ENCODE measurements around the gene CXCL1. TPM values are rescaled to one million over a fixed set of nuclear protein-coding genes. Genes with fewer than 3 reads are reported as not detected.

Gene CXCL1
- total and polyA plus RNA-seq, 4 donors, result 1.6 to 4.6 (median 2.4) TPM; not detected in 1

DNA sequence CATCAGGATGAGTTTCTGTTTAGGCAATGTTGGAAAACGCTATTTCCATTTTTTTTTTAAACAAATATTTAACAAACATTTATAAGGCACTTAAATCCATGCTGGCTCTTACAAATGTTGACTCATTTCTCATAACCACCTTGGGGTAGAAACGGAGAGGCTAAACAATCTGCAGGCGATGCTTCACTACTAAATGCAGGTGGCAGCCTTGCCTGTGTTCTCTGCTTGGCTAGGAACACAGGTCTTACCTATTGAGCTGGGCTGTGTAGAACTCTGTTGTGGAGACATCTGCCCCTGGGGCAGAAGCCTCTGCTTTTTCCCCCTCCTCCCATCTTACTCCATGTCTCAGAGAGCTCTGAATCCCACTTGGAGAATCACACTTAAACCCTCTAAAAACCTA, 1.4 kb upstream of the CXCL1 start:
- Histone ChIP-seq H3K9me3 (ENCODE audit: control insufficient read depth, low read length) (no peaks in the 10 kb centered on the region), H3K27me3 (ENCODE audit: control insufficient read depth in 1 of 2, insufficient read depth in 2 of 2, low read length in 1 of 2) (peaks cover 0 to 3% of the 10 kb centered on the region in 2 donors), H3K4me3 (ENCODE audit: low read length in 2 of 2) (no peak overlapping the region), H3K36me3 (ENCODE audit: control insufficient read depth in 1 of 2, insufficient read depth in 2 of 2, low read length in 1 of 2) (no peaks in the 10 kb centered on the region), H3K4me1 (ENCODE audit: control insufficient read depth in 1 of 2, insufficient read depth in 2 of 2, low read length in 2 of 2) (no peaks in the 10 kb centered on the region), H3K27ac (ENCODE audit: low read depth in 1 of 2, low read length in 2 of 2) (no peak overlapping the region)
- ATAC-seq (ENCODE audit: low FRiP score) (no peak), DNase-seq (no peak)
- intact Hi-C loops (cut with DNase I), result no loop called here
- WGBS, 2 donors, result 83 to 84% methylated on average over 3 of the region's 3 CpGs

DNA sequence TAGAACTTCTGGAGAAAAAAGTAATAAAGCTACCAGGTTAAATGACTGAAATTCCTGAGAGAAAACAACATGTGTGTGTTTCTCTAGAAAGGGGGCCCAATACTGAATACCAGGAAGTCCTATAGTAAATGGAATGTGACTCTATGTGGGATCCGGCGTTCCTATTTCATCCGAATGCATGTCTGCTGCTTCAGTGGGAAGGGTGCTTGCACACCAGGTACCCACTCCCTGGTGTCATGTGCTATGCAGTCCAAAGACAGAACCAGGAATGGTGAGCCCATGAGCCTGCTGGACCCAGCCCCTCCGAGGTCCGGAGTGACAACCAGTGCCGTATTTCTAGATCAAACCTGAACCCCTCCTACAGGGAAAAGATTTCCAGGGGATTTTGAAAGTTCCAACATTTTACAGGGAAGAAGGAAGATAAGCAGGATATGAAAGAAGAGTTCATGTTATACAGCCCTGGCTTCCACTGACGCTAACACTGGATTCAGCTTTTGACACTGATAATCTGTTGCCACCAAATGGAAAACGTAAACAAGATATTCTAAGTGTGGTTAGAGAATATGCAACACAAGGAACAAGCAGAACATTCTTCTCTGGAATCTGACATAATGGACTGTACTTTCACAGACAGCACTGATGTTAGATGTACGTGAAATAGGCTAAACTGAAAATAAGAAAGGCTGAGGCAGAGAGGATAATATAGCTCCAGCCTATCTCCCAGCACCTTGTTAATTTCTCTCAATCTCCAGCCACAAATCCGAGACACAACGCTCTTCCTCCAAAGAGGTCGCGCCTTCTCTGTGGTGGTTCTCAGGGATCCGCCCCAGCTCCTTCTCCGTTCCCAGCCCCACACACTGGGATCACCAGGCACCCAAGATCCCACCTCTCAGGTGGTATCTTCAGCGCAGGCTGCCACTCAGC, 725 bp upstream of the CXCL1 start:
- no peaks in the 10 kb centered on the region for H3K36me3 ChIP-seq (ENCODE audit: control insufficient read depth in 1 of 2, insufficient read depth in 2 of 2, low read length in 1 of 2)
- intact Hi-C loops (cut with DNase I), result no loop called here
- peak overlapping the region; percentile 8 to 22 for H3K4me3 ChIP-seq (ENCODE audit: low read length in 2 of 2)
- ATAC-seq (ENCODE audit: low FRiP score), result no peak
- 16 to 25% methylated on average over 16 of the region's 16 CpGs for WGBS, 2 donors
- no peaks in the 10 kb centered on the region for H3K9me3 ChIP-seq (ENCODE audit: control insufficient read depth, low read length)
- no peaks in the 10 kb centered on the region for H3K4me1 ChIP-seq (ENCODE audit: control insufficient read depth in 1 of 2, insufficient read depth in 2 of 2, low read length in 2 of 2)
- no peak overlapping the region for H3K27ac ChIP-seq (ENCODE audit: low read depth in 1 of 2, low read length in 2 of 2)
- H3K27me3 ChIP-seq (ENCODE audit: control insufficient read depth in 1 of 2, insufficient read depth in 2 of 2, low read length in 1 of 2), result peaks cover 0 to 3% of the 10 kb centered on the region in 2 donors
- DNase-seq, result no peak

DNA sequence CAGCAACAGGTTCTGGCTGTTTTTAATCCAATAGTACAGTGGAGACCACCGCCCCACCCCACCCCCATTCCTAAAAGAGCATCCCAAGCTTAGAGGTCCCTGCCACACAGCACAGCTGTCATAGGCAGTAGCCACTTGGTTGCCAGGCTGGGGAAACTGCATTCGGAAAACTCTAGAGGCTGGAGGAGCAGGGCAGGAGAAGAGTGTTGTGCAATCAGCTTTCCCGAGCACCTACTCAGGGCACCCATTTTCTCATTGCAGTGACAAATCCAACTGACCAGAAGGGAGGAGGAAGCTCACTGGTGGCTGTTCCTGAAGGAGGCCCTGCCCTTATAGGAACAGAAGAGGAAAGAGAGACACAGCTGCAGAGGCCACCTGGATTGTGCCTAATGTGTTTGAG, 1.1 kb downstream of the CXCL1 start:
- peak in 1 of 2 donors; percentile 45 for DNase-seq

DNA sequence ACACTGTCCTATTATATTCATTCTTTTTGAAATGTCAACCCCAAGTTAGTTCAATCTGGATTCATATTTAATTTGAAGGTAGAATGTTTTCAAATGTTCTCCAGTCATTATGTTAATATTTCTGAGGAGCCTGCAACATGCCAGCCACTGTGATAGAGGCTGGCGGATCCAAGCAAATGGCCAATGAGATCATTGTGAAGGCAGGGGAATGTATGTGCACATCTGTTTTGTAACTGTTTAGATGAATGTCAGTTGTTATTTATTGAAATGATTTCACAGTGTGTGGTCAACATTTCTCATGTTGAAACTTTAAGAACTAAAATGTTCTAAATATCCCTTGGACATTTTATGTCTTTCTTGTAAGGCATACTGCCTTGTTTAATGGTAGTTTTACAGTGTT, 1.6 kb downstream of the CXCL1 start:
- DNase-seq (no peak), ATAC-seq (ENCODE audit: low FRiP score) (no peak)
- Histone ChIP-seq H3K4me1 (ENCODE audit: control insufficient read depth in 1 of 2, insufficient read depth in 2 of 2, low read length in 2 of 2) (no peaks in the 10 kb centered on the region), H3K9me3 (ENCODE audit: control insufficient read depth, low read length) (no peaks in the 10 kb centered on the region), H3K36me3 (ENCODE audit: control insufficient read depth in 1 of 2, insufficient read depth in 2 of 2, low read length in 1 of 2) (no peaks in the 10 kb centered on the region), H3K27me3 (ENCODE audit: control insufficient read depth in 1 of 2, insufficient read depth in 2 of 2, low read length in 1 of 2) (peaks cover 0 to 2% of the 10 kb centered on the region in 2 donors), H3K4me3 (ENCODE audit: low read length in 2 of 2) (no peak overlapping the region), H3K27ac (ENCODE audit: low read depth in 1 of 2, low read length in 2 of 2) (no peak overlapping the region)
- intact Hi-C loops (cut with DNase I), result no loop called here
- WGBS, 2 donors, result 89 to 91% methylated on average over 1 of the region's 1 CpG

More for the DNA sequence above, 1.1 kb downstream of the CXCL1 start:
- Histone ChIP-seq H3K9me3 (ENCODE audit: control insufficient read depth, low read length) (no peaks in the 10 kb centered on the region), H3K27me3 (ENCODE audit: control insufficient read depth in 1 of 2, insufficient read depth in 2 of 2, low read length in 1 of 2) (peaks cover 0 to 2% of the 10 kb centered on the region in 2 donors), H3K4me1 (ENCODE audit: control insufficient read depth in 1 of 2, insufficient read depth in 2 of 2, low read length in 2 of 2) (no peaks in the 10 kb centered on the region), H3K36me3 (ENCODE audit: control insufficient read depth in 1 of 2, insufficient read depth in 2 of 2, low read length in 1 of 2) (no peaks in the 10 kb centered on the region), H3K27ac (ENCODE audit: low read depth in 1 of 2, low read length in 2 of 2) (no peak overlapping the region), H3K4me3 (ENCODE audit: low read length in 2 of 2) (no peak overlapping the region)
- WGBS, 2 donors, result 83 to 90% methylated on average over 3 of the region's 3 CpGs
- intact Hi-C loops (cut with DNase I), result no loop called here
- ATAC-seq (ENCODE audit: low FRiP score), result no peak

DNA sequence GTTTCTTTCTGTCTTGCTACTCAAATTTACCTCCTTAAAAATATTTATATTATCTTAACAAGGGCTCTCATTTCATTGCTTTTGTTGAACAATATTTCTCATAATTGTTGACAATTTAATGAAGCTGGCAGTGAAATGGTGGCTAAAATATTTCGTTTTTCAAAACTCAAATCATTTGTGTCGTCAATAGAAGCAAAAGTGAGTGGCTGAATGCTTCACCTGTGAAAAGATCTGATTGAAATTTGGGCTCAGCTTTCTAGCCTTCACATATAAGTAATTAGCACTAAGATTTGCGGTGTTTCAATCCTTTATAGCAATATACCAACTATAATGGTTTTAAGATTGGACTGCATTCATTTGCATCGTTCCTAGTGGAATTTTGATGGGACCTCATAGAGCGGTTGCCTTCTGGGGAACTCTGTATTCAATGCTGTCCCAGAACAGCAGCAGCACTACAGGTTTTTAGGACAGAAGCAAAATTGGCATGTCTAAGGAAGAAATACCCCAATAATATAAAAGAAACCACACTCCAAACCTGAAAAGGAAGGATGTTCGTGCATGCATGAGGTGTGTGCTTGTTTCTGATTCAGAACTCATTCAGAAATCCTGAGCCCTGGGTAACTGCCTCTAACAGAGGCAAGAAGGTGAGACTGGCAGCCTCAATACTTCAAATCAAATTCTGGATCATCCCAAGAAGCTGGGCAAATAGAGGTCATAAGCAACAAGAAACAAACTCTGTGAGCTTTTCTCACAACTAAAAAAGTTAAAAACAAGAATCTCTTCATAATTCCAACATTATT, 2.5 kb downstream of the CXCL1 start:
- 82 to 84% methylated on average over 6 of the region's 6 CpGs for WGBS, 2 donors

DNA sequence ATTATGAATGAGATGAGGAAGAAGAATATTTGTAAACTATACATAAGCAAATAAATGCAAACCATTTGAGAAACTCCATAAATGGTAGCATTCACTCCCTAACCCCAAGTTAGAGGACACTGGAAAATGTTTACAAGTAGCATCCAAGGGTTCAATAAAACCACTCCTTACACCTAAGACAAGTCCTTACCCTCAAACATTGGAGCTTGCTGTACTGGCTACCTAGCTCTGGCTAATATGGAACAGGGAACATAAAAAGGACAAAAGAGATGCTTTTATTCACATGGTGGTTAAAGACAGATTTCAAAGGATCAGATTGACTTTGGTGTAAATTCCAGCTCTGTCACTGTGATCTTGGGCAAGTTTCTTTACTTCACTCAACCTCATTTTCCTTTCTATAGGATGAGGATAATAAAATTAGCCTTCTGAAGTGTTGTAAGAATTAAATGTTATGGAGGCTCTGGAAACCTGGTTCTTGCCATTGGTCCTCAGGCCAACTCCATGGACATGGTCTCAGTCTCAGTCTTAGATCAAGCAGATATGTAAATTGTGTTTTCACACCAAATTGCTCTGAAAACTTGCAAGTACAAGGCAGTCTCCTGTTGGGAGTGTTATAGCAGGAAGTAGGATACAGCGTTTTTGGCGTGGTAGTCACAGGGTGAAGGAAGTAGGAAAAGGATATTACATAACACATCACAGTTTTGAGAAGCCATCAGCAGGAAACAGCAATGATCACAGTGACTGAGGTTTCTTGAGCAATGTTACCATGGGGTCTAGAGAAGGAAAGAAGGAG, 3.3 kb downstream of the CXCL1 start:
- Histone ChIP-seq H3K9me3 (ENCODE audit: control insufficient read depth, low read length) (no peaks in the 10 kb centered on the region), H3K4me3 (ENCODE audit: low read length in 2 of 2) (no peak overlapping the region), H3K27me3 (ENCODE audit: control insufficient read depth in 1 of 2, insufficient read depth in 2 of 2, low read length in 1 of 2) (peaks cover 0 to 2% of the 10 kb centered on the region in 2 donors), H3K27ac (ENCODE audit: low read depth in 1 of 2, low read length in 2 of 2) (no peak overlapping the region), H3K4me1 (ENCODE audit: control insufficient read depth in 1 of 2, insufficient read depth in 2 of 2, low read length in 2 of 2) (no peaks in the 10 kb centered on the region), H3K36me3 (ENCODE audit: control insufficient read depth in 1 of 2, insufficient read depth in 2 of 2, low read length in 1 of 2) (no peaks in the 10 kb centered on the region)
- ATAC-seq (ENCODE audit: low FRiP score) (no peak), DNase-seq (no peak)
- 71 to 78% methylated on average over 2 of the region's 2 CpGs for WGBS, 2 donors
- intact Hi-C loops (cut with DNase I), result no loop called here

More for the DNA sequence above, 2.5 kb downstream of the CXCL1 start:
- Histone ChIP-seq H3K27ac (ENCODE audit: low read depth in 1 of 2, low read length in 2 of 2) (no peak overlapping the region), H3K9me3 (ENCODE audit: control insufficient read depth, low read length) (no peaks in the 10 kb centered on the region), H3K4me1 (ENCODE audit: control insufficient read depth in 1 of 2, insufficient read depth in 2 of 2, low read length in 2 of 2) (no peaks in the 10 kb centered on the region), H3K36me3 (ENCODE audit: control insufficient read depth in 1 of 2, insufficient read depth in 2 of 2, low read length in 1 of 2) (no peaks in the 10 kb centered on the region), H3K4me3 (ENCODE audit: low read length in 2 of 2) (no peak overlapping the region), H3K27me3 (ENCODE audit: control insufficient read depth in 1 of 2, insufficient read depth in 2 of 2, low read length in 1 of 2) (peaks cover 0 to 2% of the 10 kb centered on the region in 2 donors)
- no peak for ATAC-seq (ENCODE audit: low FRiP score)
- no peak for DNase-seq
- intact Hi-C loops (cut with DNase I), result no loop called here

DNA sequence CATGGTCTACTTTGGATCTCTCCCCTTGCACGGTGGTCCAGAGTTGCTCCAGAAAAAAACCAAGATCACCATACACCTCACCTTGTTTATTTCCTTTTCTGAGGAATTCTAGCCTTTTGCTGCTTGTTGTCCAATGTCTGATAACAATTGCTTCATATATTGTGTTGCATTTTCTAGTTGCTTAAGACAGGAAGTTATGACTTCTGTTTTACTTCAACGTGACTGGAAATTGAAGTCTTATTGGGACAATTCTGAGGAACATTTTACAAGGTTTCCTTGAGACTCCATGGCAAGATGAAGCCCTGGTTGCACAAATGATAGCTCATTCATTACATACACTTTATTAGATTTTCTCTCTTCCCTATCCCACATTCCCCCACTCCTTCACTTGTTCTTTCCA, 5.2 kb downstream of the CXCL1 start:
- WGBS, 2 donors, result 75 to 78% methylated on average over 2 of the region's 2 CpGs

DNA sequence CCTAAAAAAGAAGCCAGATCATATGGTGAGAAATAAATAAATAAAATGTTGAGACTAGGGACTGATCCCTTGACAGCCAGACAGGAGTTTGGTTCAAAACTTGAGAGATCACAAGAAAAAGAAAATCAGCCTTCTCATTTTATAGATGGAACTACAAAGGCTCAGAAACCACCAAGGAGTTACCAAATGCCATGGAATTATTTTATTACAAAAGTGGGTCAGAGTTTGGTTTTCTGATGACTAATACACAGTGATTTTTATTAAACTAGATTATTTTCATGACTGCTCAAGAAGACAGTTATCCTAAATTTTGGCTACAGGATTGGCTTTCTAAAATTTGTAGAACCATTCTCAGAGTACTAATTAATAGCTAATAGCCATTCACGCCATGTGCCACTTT, 6.2 kb downstream of the CXCL1 start:
- ATAC-seq (ENCODE audit: low FRiP score) (no peak), DNase-seq (no peak)
- H3K4me3 ChIP-seq (ENCODE audit: low read length in 2 of 2), result no peak overlapping the region

More for the DNA sequence above, 5.2 kb downstream of the CXCL1 start:
- intact Hi-C loops (cut with DNase I), result no loop called here
- Histone ChIP-seq H3K4me1 (ENCODE audit: control insufficient read depth in 1 of 2, insufficient read depth in 2 of 2, low read length in 2 of 2) (no peaks in the 10 kb centered on the region), H3K27me3 (ENCODE audit: control insufficient read depth in 1 of 2, insufficient read depth in 2 of 2, low read length in 1 of 2) (no peaks in the 10 kb centered on the region), H3K36me3 (ENCODE audit: control insufficient read depth in 1 of 2, insufficient read depth in 2 of 2, low read length in 1 of 2) (no peaks in the 10 kb centered on the region), H3K9me3 (ENCODE audit: control insufficient read depth, low read length) (no peaks in the 10 kb centered on the region), H3K27ac (ENCODE audit: low read depth in 1 of 2, low read length in 2 of 2) (no peak overlapping the region), H3K4me3 (ENCODE audit: low read length in 2 of 2) (no peak overlapping the region)
- ATAC-seq (ENCODE audit: low FRiP score) (no peak), DNase-seq (no peak)

More for the DNA sequence above, 6.2 kb downstream of the CXCL1 start:
- no peak overlapping the region for H3K27ac ChIP-seq (ENCODE audit: low read depth in 1 of 2, low read length in 2 of 2)
- H3K36me3 ChIP-seq (ENCODE audit: control insufficient read depth in 1 of 2, insufficient read depth in 2 of 2, low read length in 1 of 2), result no peaks in the 10 kb centered on the region
- H3K27me3 ChIP-seq (ENCODE audit: control insufficient read depth in 1 of 2, insufficient read depth in 2 of 2, low read length in 1 of 2), result no peaks in the 10 kb centered on the region
- no peaks in the 10 kb centered on the region for H3K9me3 ChIP-seq (ENCODE audit: control insufficient read depth, low read length)
- no peaks in the 10 kb centered on the region for H3K4me1 ChIP-seq (ENCODE audit: control insufficient read depth in 1 of 2, insufficient read depth in 2 of 2, low read length in 2 of 2)
- intact Hi-C loops (cut with DNase I), result no loop called here
- 88 to 91% methylated on average over 1 of the region's 1 CpG for WGBS, 2 donors

All from aorta (tissue), 5 donors.